Stimulated activated naive CD8-positive, alpha-beta T cell treated with anti-CD3 and anti-CD28 coated beads, Interleukin-15, Interleukin-2, amounts not matched to agents 100 ng/mL and 50 ng/mL, for 24 hours (primary cell): ENCODE data around the gene ZBTB7B.

Source experiments
- H3K27ac Mint-ChIP-seq: one replicate; pipeline ENCODE4 v1.8.0; 2021; ENCODE audit warnings: mild to moderate bottlenecking, mixed read lengths
- H3K27me3 Mint-ChIP-seq: one replicate; pipeline ENCODE4 v1.8.0; 2021; ENCODE audit warnings: mixed read lengths
- H3K36me3 Mint-ChIP-seq: one replicate; pipeline ENCODE4 v1.8.0; 2021; ENCODE audit warnings: low read depth, mixed read lengths
- H3K4me1 Mint-ChIP-seq: one replicate; pipeline ENCODE4 v1.8.0; 2021; ENCODE audit warnings: low read depth, mixed read lengths
- H3K4me3 Mint-ChIP-seq: one replicate; pipeline ENCODE4 v1.8.0; 2021; ENCODE audit warnings: mild to moderate bottlenecking, mixed read lengths
- H3K9me3 Mint-ChIP-seq: one replicate; pipeline ENCODE4 v1.8.0; 2021; ENCODE audit warnings: mixed read lengths

ZBTB7B gene

DNA sequence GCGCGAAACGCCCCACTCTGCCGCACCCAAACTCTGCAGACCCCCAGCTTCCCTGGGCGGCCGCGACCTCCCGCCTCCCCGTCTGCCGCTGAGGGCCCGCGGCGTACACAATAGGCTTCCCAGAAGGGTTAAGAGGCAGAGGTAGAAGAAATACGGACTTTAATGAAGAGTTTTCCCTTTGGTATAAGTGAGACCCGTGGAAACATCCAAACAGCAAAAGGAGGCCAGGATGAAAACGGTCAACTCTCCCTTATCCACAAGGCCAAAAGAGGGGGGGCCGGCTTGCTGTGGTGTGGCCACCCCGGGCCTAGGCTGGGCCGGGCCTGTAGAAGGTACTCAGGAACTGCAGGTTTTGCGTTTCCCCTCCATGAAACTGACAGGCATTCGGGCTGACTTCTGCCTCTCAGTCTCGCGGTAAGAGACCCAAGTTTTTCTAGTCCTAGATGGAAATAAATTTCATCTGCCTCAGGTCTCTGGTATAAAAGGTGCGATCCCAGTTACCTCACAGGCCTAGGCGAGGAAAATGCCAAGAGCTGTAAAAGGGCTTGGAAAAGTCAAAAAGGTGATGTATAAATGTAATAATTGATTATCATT is 40.3 kb upstream of the ZBTB7B start:
- Mint-ChIP-seq H3K27ac (peak overlapping the region; percentile 93), H3K36me3 (peaks cover 35% of the 10 kb centered on the region), H3K27me3 (no peaks in the 10 kb centered on the region), H3K4me1 (peaks cover 41% of the 10 kb centered on the region), H3K9me3 (no peaks in the 10 kb centered on the region), H3K4me3 (peak overlapping the region; percentile 91)

DNA sequence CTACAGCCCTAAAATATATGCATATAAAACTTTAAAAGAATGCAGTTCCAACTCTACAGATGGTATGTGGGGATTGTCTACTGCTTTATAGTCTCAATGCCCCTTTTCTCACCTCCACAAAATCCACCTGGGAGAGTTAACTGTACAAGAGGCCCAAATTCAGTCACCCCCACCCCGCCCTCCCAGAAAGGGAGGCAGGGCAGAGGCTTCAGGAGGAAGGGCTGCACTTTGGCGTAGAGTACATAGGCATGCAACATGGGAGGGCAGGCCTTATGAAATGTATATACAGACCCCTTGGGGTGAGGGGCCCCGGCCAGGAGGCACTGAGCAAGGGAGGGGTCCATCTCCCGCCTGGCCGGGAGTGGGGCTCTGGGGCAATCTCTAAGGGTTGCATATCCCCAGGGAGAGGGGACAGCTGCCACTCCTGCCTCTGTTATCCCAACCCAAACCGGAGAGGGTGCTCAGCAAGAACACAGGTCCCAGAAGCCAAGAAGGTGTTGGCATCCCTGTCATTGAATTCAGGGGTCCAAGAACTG is 39.7 kb upstream of the ZBTB7B start:
- Mint-ChIP-seq H3K27me3 (no peaks in the 10 kb centered on the region), H3K9me3 (no peaks in the 10 kb centered on the region), H3K4me3 (peak overlapping the region; percentile 91), H3K36me3 (peaks cover 35% of the 10 kb centered on the region), H3K27ac (peak overlapping the region; percentile 93), H3K4me1 (peaks cover 36% of the 10 kb centered on the region)

DNA sequence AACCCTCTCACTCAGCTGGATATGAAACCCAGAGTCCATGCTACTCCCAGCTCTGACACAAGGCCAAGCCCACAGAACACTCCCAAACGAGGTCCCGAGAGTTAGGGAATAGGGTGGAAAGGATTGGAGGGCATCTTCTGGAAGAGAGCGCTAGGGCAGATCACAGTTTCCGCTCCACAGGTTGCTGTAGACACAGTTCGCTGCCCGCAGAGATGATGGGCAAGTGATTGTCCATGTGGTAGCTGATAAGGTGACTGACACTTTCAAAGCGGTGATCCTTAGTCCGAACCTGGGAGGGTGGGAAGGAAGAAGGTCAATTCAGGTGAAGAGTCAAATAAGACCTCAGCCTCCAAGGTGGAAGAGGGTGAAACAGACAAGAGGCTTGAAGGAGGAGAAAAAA is 39.0 kb upstream of the ZBTB7B start:
- Mint-ChIP-seq H3K4me1 (peaks cover 30% of the 10 kb centered on the region), H3K27ac (peak overlapping the region; percentile 60), H3K4me3 (no peak overlapping the region)

DNA sequence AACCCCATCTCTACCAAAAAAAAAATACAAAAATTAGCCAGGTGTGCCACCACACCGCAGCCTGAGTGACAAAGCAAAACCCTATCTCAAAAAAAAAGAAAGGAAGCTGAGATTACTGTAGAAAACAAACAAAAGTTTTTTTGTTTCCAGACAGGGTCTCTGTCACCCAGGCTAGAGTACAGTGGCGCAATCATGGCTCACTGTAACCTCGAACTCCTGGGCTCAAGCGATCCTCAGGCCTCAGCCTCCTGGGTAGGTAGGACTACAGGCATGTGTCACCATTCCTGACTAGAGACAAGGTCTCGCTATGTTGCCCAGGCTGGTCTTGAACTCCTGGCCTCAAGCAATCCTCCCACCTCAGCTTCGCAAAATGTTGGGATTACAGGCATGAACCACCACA is 38.2 kb upstream of the ZBTB7B start:
- Mint-ChIP-seq H3K36me3 (peaks cover 38% of the 10 kb centered on the region), H3K4me3 (no peak overlapping the region)

More for the DNA sequence above, 39.0 kb upstream of the ZBTB7B start:
- Mint-ChIP-seq H3K9me3 (no peaks in the 10 kb centered on the region), H3K36me3 (peaks cover 37% of the 10 kb centered on the region), H3K27me3 (no peaks in the 10 kb centered on the region)

DNA sequence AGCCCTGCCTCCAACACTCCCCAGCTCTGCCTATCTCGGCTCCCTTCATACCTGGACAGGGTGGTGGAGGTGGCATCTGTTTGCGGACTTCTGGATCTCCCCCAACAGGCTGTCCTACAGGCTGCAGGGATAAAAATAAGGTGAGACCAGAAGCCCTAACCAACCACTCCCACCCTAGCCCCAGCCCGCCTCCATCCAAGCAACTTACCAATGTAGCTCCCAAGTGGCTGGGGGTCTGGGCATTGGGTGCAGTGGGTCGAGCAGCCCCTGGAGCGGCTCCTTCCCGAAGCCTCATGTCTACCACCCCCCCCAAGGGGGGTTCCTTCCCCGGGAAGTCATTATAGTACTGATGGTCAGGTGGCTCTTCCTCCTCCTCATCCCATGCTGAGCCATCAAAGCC is 36.5 kb upstream of the ZBTB7B start:
- no peaks in the 10 kb centered on the region for H3K27me3 Mint-ChIP-seq
- H3K36me3 Mint-ChIP-seq, result peaks cover 40% of the 10 kb centered on the region
- no peak overlapping the region for H3K4me3 Mint-ChIP-seq
- H3K27ac Mint-ChIP-seq, result no peak overlapping the region
- no peaks in the 10 kb centered on the region for H3K9me3 Mint-ChIP-seq
- H3K4me1 Mint-ChIP-seq, result peaks cover 31% of the 10 kb centered on the region

More for the DNA sequence above, 38.2 kb upstream of the ZBTB7B start:
- no peaks in the 10 kb centered on the region for H3K27me3 Mint-ChIP-seq
- peaks cover 32% of the 10 kb centered on the region for H3K4me1 Mint-ChIP-seq
- H3K9me3 Mint-ChIP-seq, result no peaks in the 10 kb centered on the region
- peak overlapping the region; percentile 60 for H3K27ac Mint-ChIP-seq

DNA sequence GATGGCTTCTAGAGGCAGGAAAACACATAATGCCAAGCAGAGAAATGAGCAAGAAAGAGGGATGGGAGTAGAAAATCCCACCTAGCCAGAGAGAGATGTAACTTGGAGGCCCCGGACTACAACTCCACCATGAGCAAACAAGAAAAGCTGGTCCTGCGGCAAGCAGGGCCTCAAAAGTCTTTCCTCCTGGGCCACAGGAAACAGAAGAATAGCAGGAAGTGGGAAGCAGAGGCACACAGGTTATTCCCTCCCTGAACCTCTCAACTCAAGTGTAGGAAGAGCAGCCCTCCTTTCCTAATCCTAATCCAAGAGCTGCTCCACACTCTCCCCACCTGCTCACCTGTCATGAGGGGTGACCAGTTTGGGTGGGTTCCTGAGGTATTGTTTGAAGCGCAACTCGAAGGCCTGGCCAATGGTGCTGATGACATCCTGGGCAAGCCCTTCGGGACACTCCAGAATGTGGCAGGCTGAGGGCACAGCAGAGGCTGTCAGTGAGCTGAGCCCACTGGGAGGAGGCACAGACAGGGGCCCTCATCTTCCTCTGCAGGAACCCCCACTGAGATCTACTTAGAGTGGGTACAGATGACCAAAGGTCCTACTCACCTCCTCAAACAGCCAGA is 35.2 kb upstream of the ZBTB7B start:
- Mint-ChIP-seq H3K27me3 (no peaks in the 10 kb centered on the region), H3K27ac (no peak overlapping the region), H3K9me3 (no peaks in the 10 kb centered on the region), H3K36me3 (peaks cover 45% of the 10 kb centered on the region), H3K4me3 (no peak overlapping the region), H3K4me1 (peaks cover 40% of the 10 kb centered on the region)

DNA sequence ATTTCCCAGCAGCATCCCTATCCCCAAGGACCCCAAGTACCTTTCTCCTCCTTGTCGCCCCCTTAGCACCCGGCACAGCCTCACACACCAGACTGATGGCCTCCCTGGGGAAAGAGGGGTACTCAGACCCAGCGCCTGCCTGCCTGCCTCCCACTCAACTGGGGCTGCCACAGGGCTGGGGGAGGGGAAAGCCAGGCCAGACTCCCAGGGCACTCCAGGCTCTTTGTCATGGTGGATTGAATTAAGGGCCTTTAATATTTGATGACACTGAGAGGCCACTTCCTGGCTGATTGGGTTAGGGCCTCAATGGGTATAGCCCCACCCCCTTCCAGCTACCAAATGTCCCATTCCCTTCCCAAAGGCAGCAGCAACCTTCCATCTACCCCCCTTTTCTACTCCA is 33.9 kb upstream of the ZBTB7B start:
- Mint-ChIP-seq H3K36me3 (peaks cover 35% of the 10 kb centered on the region), H3K4me1 (peaks cover 34% of the 10 kb centered on the region), H3K9me3 (no peaks in the 10 kb centered on the region), H3K4me3 (no peak overlapping the region), H3K27ac (peak overlapping the region; percentile 54), H3K27me3 (no peaks in the 10 kb centered on the region)

DNA sequence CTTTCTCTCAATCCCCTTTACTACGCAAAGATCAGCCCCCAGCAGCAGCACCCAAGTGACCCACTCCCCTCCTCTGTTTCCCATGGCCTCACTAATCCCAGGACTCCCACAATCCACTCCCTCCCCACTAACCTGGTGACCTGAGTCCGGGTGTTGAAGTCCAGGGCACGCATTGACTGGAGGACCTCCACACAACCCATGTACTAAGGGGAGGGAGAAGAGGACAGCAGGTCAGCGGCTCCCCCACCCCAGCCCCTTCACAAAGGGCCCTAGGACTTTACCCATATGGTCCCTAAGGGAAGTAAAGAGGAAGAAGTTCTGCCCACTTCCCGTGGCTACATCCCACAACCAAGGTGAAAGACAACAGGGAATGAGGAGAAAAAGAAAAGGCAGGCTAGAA is 33.4 kb upstream of the ZBTB7B start:
- no peak overlapping the region for H3K4me3 Mint-ChIP-seq
- peak overlapping the region; percentile 54 for H3K27ac Mint-ChIP-seq
- H3K27me3 Mint-ChIP-seq, result no peaks in the 10 kb centered on the region
- peaks cover 32% of the 10 kb centered on the region for H3K36me3 Mint-ChIP-seq
- peaks cover 31% of the 10 kb centered on the region for H3K4me1 Mint-ChIP-seq
- H3K9me3 Mint-ChIP-seq, result no peaks in the 10 kb centered on the region

DNA sequence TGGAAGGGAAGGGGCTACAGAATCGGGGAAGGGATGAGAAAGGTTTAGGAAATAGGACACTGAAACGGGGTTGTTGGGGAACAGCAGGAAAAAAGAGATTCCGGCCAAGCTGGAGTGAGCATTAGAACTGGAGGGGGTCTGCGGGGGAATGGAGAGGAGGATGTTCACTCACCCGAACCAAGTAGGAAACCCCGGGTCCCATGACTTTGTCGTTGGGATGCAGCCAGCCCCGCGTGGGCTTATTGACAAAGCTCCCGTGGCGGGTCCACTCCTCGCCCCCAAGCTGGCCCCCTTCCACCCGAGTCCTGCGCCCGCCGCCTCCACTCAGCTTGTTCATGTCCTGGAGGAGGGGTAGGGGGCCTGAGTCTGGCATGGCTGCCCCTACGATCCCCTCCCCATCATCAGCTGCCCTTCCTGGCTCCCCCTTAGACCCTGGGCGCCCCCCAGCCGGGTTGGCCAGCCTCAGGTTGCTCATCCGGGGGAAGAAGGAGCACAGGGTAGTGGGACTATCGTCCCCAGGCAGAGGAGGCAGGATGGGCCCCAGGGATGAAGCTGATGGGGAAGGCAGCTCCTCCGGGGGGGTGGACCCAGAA is 32.6 kb upstream of the ZBTB7B start:
- Mint-ChIP-seq H3K4me1 (peaks cover 31% of the 10 kb centered on the region), H3K36me3 (peaks cover 27% of the 10 kb centered on the region), H3K27ac (peak overlapping the region; percentile 32), H3K27me3 (no peaks in the 10 kb centered on the region), H3K9me3 (no peaks in the 10 kb centered on the region), H3K4me3 (no peak overlapping the region)

DNA sequence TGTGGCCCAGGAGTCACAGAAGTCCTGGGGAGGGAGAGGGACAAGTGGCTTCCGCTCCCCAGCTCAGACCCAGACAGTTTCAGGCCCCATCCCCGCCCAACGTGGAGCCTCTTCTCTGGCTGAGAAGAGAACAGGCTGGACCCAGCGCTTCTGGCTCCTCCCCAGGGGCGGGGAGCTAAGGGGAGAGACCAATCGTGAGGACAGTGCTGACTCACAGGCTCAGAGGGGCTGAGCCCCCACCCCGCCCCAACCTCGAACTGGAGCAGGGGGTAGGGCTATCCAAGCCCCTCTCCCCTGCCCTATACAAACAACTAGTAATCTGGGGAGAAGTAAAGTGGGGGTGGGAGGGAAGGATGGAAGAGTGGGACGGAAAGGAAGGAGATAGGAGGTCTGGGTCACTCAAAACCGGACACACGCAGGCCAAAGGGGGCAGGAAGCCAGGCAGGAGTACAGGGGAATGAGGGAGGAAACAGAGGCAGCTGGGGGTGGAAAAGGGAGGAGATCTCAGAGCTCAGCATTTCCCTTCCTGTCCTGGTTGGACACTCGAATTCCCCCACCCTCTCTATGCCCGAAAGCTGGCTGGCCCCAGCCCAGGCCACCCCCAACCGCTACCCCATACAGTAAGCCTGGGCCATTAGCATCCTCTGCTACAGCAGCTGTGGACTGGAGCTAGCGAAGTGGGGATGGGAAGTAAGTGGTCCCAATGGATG is 31.8 kb upstream of the ZBTB7B start, which contains the start of gene SHC1:
SHC1 (minus strand) TSS at position 117 of the 710 bp plus-strand sequence. CDS start 221 bp downstream, outside the sequence.
- Mint-ChIP-seq H3K4me3 (peak within 1 kb of the TSS; percentile 33), H3K9me3 (no peaks in the 10 kb centered on the region), H3K4me1 (peaks cover 31% of the 10 kb centered on the region), H3K36me3 (peaks cover 19% of the 10 kb centered on the region), H3K27me3 (no peaks in the 10 kb centered on the region), H3K27ac (peak within 1 kb of the TSS; percentile 90)

DNA sequence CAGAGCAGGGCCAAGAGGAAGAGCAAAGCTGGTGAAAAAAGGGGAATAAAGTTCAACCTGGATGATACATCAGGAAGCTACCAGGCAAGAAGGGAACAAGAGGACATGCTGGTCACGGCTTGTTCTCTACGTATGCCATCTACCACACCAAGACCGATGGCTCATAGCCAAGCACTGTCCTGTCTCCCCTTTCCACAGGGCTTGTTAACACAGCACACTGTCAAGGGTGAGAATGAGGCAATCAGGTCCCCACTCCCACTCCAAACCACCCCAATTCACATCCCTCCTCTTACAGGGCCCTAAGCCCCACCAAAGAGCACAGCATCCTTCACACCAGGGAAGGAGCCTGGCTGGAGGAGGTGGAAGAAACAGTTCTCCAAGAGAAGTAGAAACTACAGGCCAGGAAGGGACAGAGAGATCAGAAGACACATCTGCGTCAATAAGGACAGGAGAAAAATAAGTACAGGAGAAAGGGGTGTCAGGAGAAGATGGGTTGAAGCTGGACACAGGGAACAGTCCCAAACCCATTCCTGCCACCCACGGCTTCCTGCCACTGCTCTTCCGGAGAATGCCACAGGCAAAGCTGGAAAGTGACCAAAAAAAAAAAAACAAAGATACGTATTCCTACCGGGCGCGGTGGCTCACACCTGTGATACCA is 31.1 kb upstream of the ZBTB7B start:
- Mint-ChIP-seq H3K27ac (peak overlapping the region; percentile 90), H3K9me3 (no peaks in the 10 kb centered on the region), H3K36me3 (peaks cover 18% of the 10 kb centered on the region), H3K4me3 (peak overlapping the region; percentile 33), H3K27me3 (no peaks in the 10 kb centered on the region), H3K4me1 (peaks cover 31% of the 10 kb centered on the region)

DNA sequence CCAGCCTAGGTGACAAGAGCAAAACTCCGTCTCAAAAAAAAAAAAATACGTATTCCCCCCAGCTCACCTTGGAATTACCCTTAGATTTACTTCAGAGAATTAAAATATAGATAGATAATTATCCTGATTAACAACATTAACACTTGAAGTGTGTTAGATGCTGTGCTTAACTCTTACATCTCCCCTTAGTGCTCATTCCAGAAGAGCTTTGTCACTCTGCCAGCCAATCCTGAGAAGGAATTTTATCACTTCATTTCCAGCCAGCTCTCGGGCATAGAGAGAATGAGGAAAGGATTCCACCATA is 30.4 kb upstream of the ZBTB7B start:
- peaks cover 18% of the 10 kb centered on the region for H3K36me3 Mint-ChIP-seq
- no peaks in the 10 kb centered on the region for H3K9me3 Mint-ChIP-seq
- H3K4me1 Mint-ChIP-seq, result peaks cover 31% of the 10 kb centered on the region
- no peaks in the 10 kb centered on the region for H3K27me3 Mint-ChIP-seq
- H3K27ac Mint-ChIP-seq, result peak overlapping the region; percentile 59
- H3K4me3 Mint-ChIP-seq, result no peak overlapping the region

DNA sequence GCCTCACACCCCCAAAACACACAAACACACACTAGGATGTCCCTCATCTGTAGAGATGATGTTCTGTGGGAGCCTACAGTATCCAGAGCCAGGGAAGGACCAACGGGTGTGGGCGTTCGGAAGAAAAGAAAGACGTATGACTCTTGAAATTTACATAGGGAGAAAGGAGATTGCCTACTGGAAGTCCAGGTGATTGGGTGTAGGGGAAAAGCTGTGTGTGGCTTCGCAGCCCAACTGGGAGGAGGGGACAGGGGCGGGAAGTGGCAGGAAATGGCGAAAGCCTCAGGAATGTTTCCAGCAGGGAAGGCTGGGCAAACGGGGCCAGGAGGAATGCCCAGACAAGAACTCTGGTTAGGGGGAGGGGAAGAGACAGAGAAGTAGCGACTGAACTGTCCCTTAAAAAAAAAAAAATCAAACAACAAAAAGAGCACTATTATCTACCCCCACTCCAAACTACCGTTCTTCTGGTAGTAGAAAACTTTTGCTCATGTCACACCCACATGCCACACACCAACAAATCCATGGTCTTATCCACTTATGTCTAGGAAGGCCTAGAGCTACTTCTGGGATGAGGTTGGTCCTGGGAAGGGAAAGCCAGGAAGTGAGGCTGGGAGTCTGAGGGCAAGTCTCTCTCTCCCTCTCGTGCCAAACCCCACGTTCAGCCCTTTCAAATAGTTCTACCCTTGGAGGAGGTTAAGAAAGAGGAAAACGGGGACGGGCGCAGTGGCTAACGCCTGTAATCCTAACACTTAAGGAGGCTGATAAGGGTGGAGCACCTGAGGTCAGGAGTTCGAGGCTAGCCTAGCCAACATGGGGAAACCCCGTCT is 29.9 kb upstream of the ZBTB7B start:
- H3K9me3 Mint-ChIP-seq, result no peaks in the 10 kb centered on the region
- no peaks in the 10 kb centered on the region for H3K27me3 Mint-ChIP-seq
- H3K36me3 Mint-ChIP-seq, result peaks cover 20% of the 10 kb centered on the region
- H3K4me1 Mint-ChIP-seq, result peaks cover 35% of the 10 kb centered on the region
- peak overlapping the region; percentile 59 for H3K27ac Mint-ChIP-seq
- H3K4me3 Mint-ChIP-seq, result no peak overlapping the region
